Omental fat pad (tissue), 4 donors: ENCODE data around the gene CCDC92. TPM values are rescaled to one million over a fixed set of nuclear protein-coding genes. Genes with fewer than 3 reads are reported as not detected.

Experiments used
- ATAC-seq: fragments of 150-250 bp; one replicate; pipeline ENCODE4 v1.9.1; 2016; ENCODE audit warnings: mild to moderate bottlenecking, moderate library complexity; ENCODE audit not compliant: low FRiP score
- DNase-seq: peaks from one replicate; pipeline ENCODE4 v3.0.0-alpha.2; 2019; ENCODE audit warnings: low spot score
- CTCF ChIP-seq, 3 donors: fragments of 450-650 bp; IDR thresholded peaks; one replicate each; pipeline ENCODE4 v1.5.1; 2016 to 2017; ENCODE audit warnings: antibody characterized with exemption in 3 of 3, mild to moderate bottlenecking in 3 of 3, moderate library complexity in 2 of 3
- total RNA-seq, 4 donors: library from RNA; depleted of rRNA; stranded (reverse); fragments of >200 nt; gene quantifications; one replicate each; pipeline ENCODE4 v1.1.0, GENCODE V29; 2016

The CCDC92 gene
- total RNA-seq, 4 donors from 2014 or later = 27.1 to 34.5 (median 32.0) TPM

- ATAC-seq = no peak
- DNase-seq = no peak
- no peak for TF ChIP-seq CTCF (IDR thresholded peaks at IDR 0.05)
Measured at GRCh38 chr12:123929946-123930583, 42.6 kb downstream of the CCDC92 start.

GRCh38 chr12:123928897-123929296 is 43.7 kb downstream of the CCDC92 start:
- no peak for ATAC-seq

GRCh38 chr12:123928274-123928865 is 44.3 kb downstream of the CCDC92 start:
- no peak for DNase-seq
- TF ChIP-seq CTCF (IDR thresholded peaks at IDR 0.05) = no peak
- no peak for ATAC-seq

More at GRCh38 chr12:123928897-123929296, 43.7 kb downstream of the CCDC92 start:
- TF ChIP-seq CTCF (IDR thresholded peaks at IDR 0.05) = no peak
- DNase-seq = no peak

- ATAC-seq (no peak), DNase-seq (no peak)
- TF ChIP-seq CTCF (IDR thresholded peaks at IDR 0.05) = no peak
Measured at GRCh38 chr12:123924539-123924938, 48.1 kb downstream of the CCDC92 start.

- no peak for TF ChIP-seq CTCF (IDR thresholded peaks at IDR 0.05)
- ATAC-seq (no peak), DNase-seq (no peak)
Measured at GRCh38 chr12:123923927-123924326, 48.7 kb downstream of the CCDC92 start.

- TF ChIP-seq CTCF (IDR thresholded peaks at IDR 0.05) = no peak
- ATAC-seq = no peak
- DNase-seq = no peak
Measured at GRCh38 chr12:123923038-123923437, 49.6 kb downstream of the CCDC92 start.

GRCh38 chr12:123919980-123920360 is 52.7 kb downstream of the CCDC92 start:
- ATAC-seq (no peak), DNase-seq (no peak)
- TF ChIP-seq CTCF (IDR thresholded peaks at IDR 0.05) = no peak
